BE2C (cell line): ENCODE measurements around the gene ARHGAP6.

Source experiments
- DNase-seq: peaks from one replicate; pipeline ENCODE4 v3.0.0-alpha.2; 2020
- H3K27me3 ChIP-seq: fragments of 250-450 bp; sonication (Bioruptor Pico); 2 replicates; pipeline ENCODE4 v1.5.1; 2020; ENCODE audit warnings: mild to moderate bottlenecking
- H3K36me3 ChIP-seq: fragments of 250-450 bp; sonication (Bioruptor Pico); 2 replicates; pipeline ENCODE4 v1.5.1; 2020; ENCODE audit warnings: mild to moderate bottlenecking
- H3K4me1 ChIP-seq: fragments of 250-450 bp; sonication (Bioruptor Pico); 2 replicates; pipeline ENCODE4 v1.5.1; 2020
- H3K4me3 ChIP-seq: 2 replicates; pipeline ENCODE4 v1.5.1; 2011; ENCODE audit warnings: low read depth, low read length
- H3K9me3 ChIP-seq: fragments of 250-450 bp; sonication (Bioruptor Pico); 2 replicates; pipeline ENCODE4 v1.5.1; 2020
- CTCF ChIP-seq: IDR thresholded peaks from 2 replicates; pipeline ENCODE4 v1.5.1; 2012; ENCODE audit warnings: mild to moderate bottlenecking, low read depth, low read length

ARHGAP6 gene

GRCh38 chrX:11698702-11699101 is 33.0 kb upstream of the ARHGAP6 start:
- DNase-seq: no peak
- Histone ChIP-seq H3K4me1 (no peaks in the 10 kb centered on the region), H3K4me3 (no peak overlapping the region), H3K27me3 (no peaks in the 10 kb centered on the region), H3K36me3 (no peaks in the 10 kb centered on the region), H3K9me3 (no peaks in the 10 kb centered on the region)
- TF ChIP-seq CTCF: no peak

GRCh38 chrX:11688201-11688600 is 22.5 kb upstream of the ARHGAP6 start:
- Histone ChIP-seq H3K4me1 (no peaks in the 10 kb centered on the region; the same call in 1 of the 2 replicates), H3K27me3 (no peaks in the 10 kb centered on the region), H3K9me3 (no peaks in the 10 kb centered on the region), H3K4me3 (no peak overlapping the region), H3K36me3 (no peaks in the 10 kb centered on the region)
- no peak for TF ChIP-seq CTCF
- no peak for DNase-seq

- Histone ChIP-seq H3K4me3 (no peak overlapping the region), H3K4me1 (no peaks in the 10 kb centered on the region; the same call in 1 of the 2 replicates), H3K9me3 (no peaks in the 10 kb centered on the region), H3K27me3 (no peaks in the 10 kb centered on the region), H3K36me3 (no peaks in the 10 kb centered on the region)
- DNase-seq: peak; percentile 52
- no peak for TF ChIP-seq CTCF
Observed at GRCh38 chrX:11687157-11687556, 21.4 kb upstream of the ARHGAP6 start.

GRCh38 chrX:11683057-11683456 is 17.3 kb upstream of the ARHGAP6 start:
- no peaks in the 10 kb centered on the region; the same call in 1 of the 2 replicates for H3K4me1 ChIP-seq
- no peaks in the 10 kb centered on the region for H3K36me3 ChIP-seq
- H3K9me3 ChIP-seq: no peaks in the 10 kb centered on the region
- no peak for DNase-seq
- no peak for TF ChIP-seq CTCF
- no peak overlapping the region for H3K4me3 ChIP-seq
- H3K27me3 ChIP-seq: no peaks in the 10 kb centered on the region

- no peak for DNase-seq
- Histone ChIP-seq H3K36me3 (no peaks in the 10 kb centered on the region), H3K9me3 (no peaks in the 10 kb centered on the region), H3K27me3 (no peaks in the 10 kb centered on the region), H3K4me1 (no peaks in the 10 kb centered on the region), H3K4me3 (no peak overlapping the region)
- TF ChIP-seq CTCF: peak; percentile 43
Observed at GRCh38 chrX:11678158-11678557, 12.4 kb upstream of the ARHGAP6 start.

- H3K4me3 ChIP-seq: no peak overlapping the region
- H3K4me1 ChIP-seq: no peaks in the 10 kb centered on the region
- H3K27me3 ChIP-seq: no peaks in the 10 kb centered on the region
- H3K9me3 ChIP-seq: no peaks in the 10 kb centered on the region
- no peaks in the 10 kb centered on the region for H3K36me3 ChIP-seq
- no peak for DNase-seq
- no peak for TF ChIP-seq CTCF
Observed at GRCh38 chrX:11672213-11672612, 6.5 kb upstream of the ARHGAP6 start.
